AG04449 (cell line): Measurements from ENCODE around the gene FNDC3B.

Source experiments
- CTCF ChIA-PET: fragments of 350-600 bp; formaldehyde crosslinking; extraction: SDS; loops from one replicate; lab custom pipeline; 2021; ENCODE audit warnings: antibody characterized with exemption; lab: Yijun Ruan, JAX
- POLR2A ChIA-PET: fragments of 400-600, 350-600 bp; formaldehyde crosslinking; extraction: SDS; loops from one replicate; lab custom pipeline; 2020; ENCODE audit warnings: antibody characterized with exemption, inconsistent platforms; lab: Yijun Ruan, JAX
- DNase-seq: peaks from one replicate; pipeline ENCODE4 v3.0.0-alpha.2; 2010; ENCODE audit warnings: low read depth, low spot score
- H3K4me3 ChIP-seq: 2 replicates; pipeline ENCODE4 v1.5.1; 2011; ENCODE audit warnings: low read depth, mild to moderate bottlenecking, control low read depth, low read length
- CTCF ChIP-seq: IDR thresholded peaks from one replicate; pipeline ENCODE4 v1.5.1; 2011; ENCODE audit warnings: mild to moderate bottlenecking, moderate library complexity, low read length, control low read depth, inconsistent platforms; ENCODE audit not compliant: insufficient read depth; ENCODE audit errors: missing control alignments

FNDC3B gene

GRCh38 chr3:172317984-172318383, 278.6 kb downstream of the FNDC3B start:
- CTCF ChIA-PET, result interaction anchor here (1.0 to 8.0 kb wide), 3 partner anchors 11 to 24 kb away, joined by 3 to 99 read pairs (median 5); no protein-coding TSS in a partner anchor
- peak; percentile 77 for DNase-seq
- no peak overlapping the region for H3K4me3 ChIP-seq
- no peak for TF ChIP-seq CTCF
- POLR2A ChIA-PET, result interaction anchor here (0.8 to 1.0 kb wide), 3 partner anchors 211 to 279 kb away, joined by 3 to 5 read pairs (median 4); partner anchors contain the start of gene FNDC3B

GRCh38 chr3:172319595-172319994, 280.2 kb downstream of the FNDC3B start:
- ChIA-PET CTCF (interaction anchor here (0.7 to 8.0 kb wide), 2 partner anchors 13 to 61 kb away, joined by 3 to 99 read pairs; no protein-coding TSS in a partner anchor), POLR2A (no interaction called here)
- TF ChIP-seq CTCF, result no peak
- H3K4me3 ChIP-seq, result no peak overlapping the region
- no peak for DNase-seq

GRCh38 chr3:172320468-172320867, 281.1 kb downstream of the FNDC3B start:
- POLR2A ChIA-PET, result no interaction called here
- no peak for DNase-seq
- no peak overlapping the region for H3K4me3 ChIP-seq
- CTCF ChIA-PET, result interaction anchor here (0.7 to 8.0 kb wide), 4 partner anchors 12 to 285 kb away, joined by 3 to 99 read pairs (median 4); no protein-coding TSS in a partner anchor
- TF ChIP-seq CTCF, result no peak

- TF ChIP-seq CTCF, result no peak
- no peak overlapping the region for H3K4me3 ChIP-seq
- ChIA-PET POLR2A (no interaction called here), CTCF (interaction anchor here (1.0 to 8.0 kb wide), 3 partner anchors 12 to 285 kb away, joined by 3 to 99 read pairs (median 6); no protein-coding TSS in a partner anchor)
- DNase-seq, result no peak
These were observed 281.7 kb downstream of the FNDC3B start for GRCh38 chr3:172321035-172321434.

GRCh38 chr3:172323894-172324610, 284.7 kb downstream of the FNDC3B start:
- POLR2A ChIA-PET, result interaction anchor here (1.0 kb wide), 1 partner anchor 242 kb away, joined by 3 read pairs; no protein-coding TSS in a partner anchor
- CTCF ChIA-PET, result interaction anchor here (1.5 to 8.0 kb wide), 3 partner anchors 9 to 18 kb away, joined by 8 to 99 read pairs (median 10); no protein-coding TSS in a partner anchor

More at GRCh38 chr3:172323894-172324610, 284.7 kb downstream of the FNDC3B start:
- DNase-seq, result peak; percentile 44
- H3K4me3 ChIP-seq, result no peak overlapping the region
- no peak for TF ChIP-seq CTCF
